ENCODE results near the gene ROCK2. TPM values are rescaled to one million over a fixed set of nuclear protein-coding genes. Genes with fewer than 3 reads are reported as not detected.

Gene ROCK2
- total and polyA plus RNA-seq, 2 of the 8 experiments (the other 6 are each of a cell fraction or from before 2014, with no cell fraction given): 2.7 to 29.0 TPM

- peaks cover 6 to 7% of the 10 kb centered on the region in 2 experiments for H4K20me1 ChIP-seq (replicated peaks in 1 of 2; ENCODE audit: control insufficient read depth in 1 of 2, insufficient read depth in 2 of 2, low read length in 2 of 2)
- H3K79me2 ChIP-seq (ENCODE audit: control insufficient read depth in 1 of 2, insufficient read depth in 2 of 2, low read length in 2 of 2): peaks cover 0 to 89% of the 10 kb centered on the region in 2 experiments; a peak in 2 of 4 replicates
- TF ChIP-seq SP1 (IDR thresholded peaks at IDR 0.05; ENCODE audit: low read depth, low read length): no peak
- no peak for TF ChIP-seq SAP30 (IDR thresholded peaks at IDR 0.05; ENCODE audit: insufficient read depth, insufficient replicate concordance, low read length)
- TF ChIP-seq BRCA1 (IDR thresholded peaks at IDR 0.05; ENCODE audit: low read depth, low read length): no peak
- TF ChIP-seq, protein P1, sequence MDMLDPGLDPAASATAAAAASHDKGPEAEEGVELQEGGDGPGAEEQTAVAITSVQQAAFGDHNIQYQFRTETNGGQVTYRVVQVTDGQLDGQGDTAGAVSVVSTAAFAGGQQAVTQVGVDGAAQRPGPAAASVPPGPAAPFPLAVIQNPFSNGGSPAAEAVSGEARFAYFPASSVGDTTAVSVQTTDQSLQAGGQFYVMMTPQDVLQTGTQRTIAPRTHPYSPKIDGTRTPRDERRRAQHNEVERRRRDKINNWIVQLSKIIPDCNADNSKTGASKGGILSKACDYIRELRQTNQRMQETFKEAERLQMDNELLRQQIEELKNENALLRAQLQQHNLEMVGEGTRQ (IDR thresholded peaks at IDR 0.05; ENCODE audit: low read length): no peak
- TF ChIP-seq PHF8 (conservative IDR thresholded peaks at IDR 0.05; ENCODE audit: low read depth, low read length): no peak
- no peak for TF ChIP-seq SUZ12 (IDR thresholded peaks at IDR 0.05; ENCODE audit: low read length)
- no peak for TF ChIP-seq TEAD4 (IDR thresholded peaks at IDR 0.05; ENCODE audit: low read depth, low read length)
- TF ChIP-seq MAX (IDR thresholded peaks at IDR 0.05): no peak
- no peak for TF ChIP-seq TBP (IDR thresholded peaks at IDR 0.05; ENCODE audit: low read depth, low read length)
- TF ChIP-seq SIX5 (IDR thresholded peaks at IDR 0.05; ENCODE audit: low read depth, low read length): no peak
- TF ChIP-seq, protein P2, sequence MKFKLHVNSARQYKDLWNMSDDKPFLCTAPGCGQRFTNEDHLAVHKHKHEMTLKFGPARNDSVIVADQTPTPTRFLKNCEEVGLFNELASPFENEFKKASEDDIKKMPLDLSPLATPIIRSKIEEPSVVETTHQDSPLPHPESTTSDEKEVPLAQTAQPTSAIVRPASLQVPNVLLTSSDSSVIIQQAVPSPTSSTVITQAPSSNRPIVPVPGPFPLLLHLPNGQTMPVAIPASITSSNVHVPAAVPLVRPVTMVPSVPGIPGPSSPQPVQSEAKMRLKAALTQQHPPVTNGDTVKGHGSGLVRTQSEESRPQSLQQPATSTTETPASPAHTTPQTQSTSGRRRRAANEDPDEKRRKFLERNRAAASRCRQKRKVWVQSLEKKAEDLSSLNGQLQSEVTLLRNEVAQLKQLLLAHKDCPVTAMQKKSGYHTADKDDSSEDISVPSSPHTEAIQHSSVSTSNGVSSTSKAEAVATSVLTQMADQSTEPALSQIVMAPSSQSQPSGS (IDR thresholded peaks at IDR 0.05; ENCODE audit: low read length): no peak
- no peak for TF ChIP-seq RFX5 (IDR thresholded peaks at IDR 0.05; ENCODE audit: borderline replicate concordance, low read depth, low read length)
Observed at GRCh38 chr2:11329776-11330175, 14.7 kb downstream of the ROCK2 start.

More at GRCh38 chr2:11329776-11330175, 14.7 kb downstream of the ROCK2 start:
- no peak overlapping the region for H4K91ac ChIP-seq (replicated peaks; ENCODE audit: insufficient read length, low read length)
- ChIA-PET POLR2A (ENCODE audit: partially characterized antibody) (no interaction called here), CTCF (ENCODE audit: partially characterized antibody) (interaction anchor here (1.4 kb wide), 1 partner anchor 9 kb away, joined by 7 read pairs; no protein-coding TSS in a partner anchor)
- H2BK5ac ChIP-seq (ENCODE audit: low read depth, low read length): no peak overlapping the region
- no peak overlapping the region for H4K5ac ChIP-seq (ENCODE audit: insufficient read length, low read depth, low read length)
- H2BK20ac ChIP-seq (ENCODE audit: low read length): no peak overlapping the region
- no peak overlapping the region for H3K18ac ChIP-seq (ENCODE audit: extremely low read depth, low read length)
- H3K27me3 ChIP-seq (replicated peaks in 1 of 4; ENCODE audit: control insufficient read depth in 3 of 4, extremely low read depth in 1 of 4, insufficient read depth in 3 of 4, low read length in 3 of 4): no peaks in the 10 kb centered on the region
- no peak overlapping the region for H4K8ac ChIP-seq (ENCODE audit: extremely low read depth, insufficient read depth, low read length)
- no peak overlapping the region for H3K9ac ChIP-seq (replicated peaks in 1 of 4; ENCODE audit: extremely low read depth in 1 of 4, low read depth in 3 of 4, low read length in 3 of 4)
- no peak overlapping the region for H3K23ac ChIP-seq (ENCODE audit: insufficient read length)
- H3K23me2 ChIP-seq (ENCODE audit: low read depth, low read length): no peaks in the 10 kb centered on the region
- no peak overlapping the region for H3K56ac ChIP-seq (replicated peaks; ENCODE audit: insufficient read length, low read depth, low read length)
- no peak overlapping the region for H3K4me3 ChIP-seq (ENCODE audit: extremely low read depth in 1 of 4, insufficient read depth in 2 of 4, low read depth in 3 of 4, low read length in 4 of 4)
- no peak overlapping the region for H2BK12ac ChIP-seq (ENCODE audit: low read depth, low read length)
- H2BK120ac ChIP-seq (replicated peaks; ENCODE audit: low read depth, low read length): no peak overlapping the region
- DNase-seq (ENCODE audit: low read depth in 1 of 2, low spot score in 2 of 2) (no peak), FAIRE-seq (no peak)
- H3K9me3 ChIP-seq (ENCODE audit: insufficient read depth in 2 of 2, low read depth in 1 of 2, low read length in 1 of 2): no peaks in the 10 kb centered on the region
- H3K4me2 ChIP-seq (ENCODE audit: insufficient read depth in 1 of 2, low read depth in 2 of 2, low read length in 2 of 2): no peak overlapping the region
- H3K14ac ChIP-seq (ENCODE audit: insufficient read length): no peak overlapping the region
- H3K27ac ChIP-seq (ENCODE audit: low read depth, low read length): no peak overlapping the region
- H3K79me1 ChIP-seq (ENCODE audit: low read depth, low read length): no peaks in the 10 kb centered on the region
- H2AK5ac ChIP-seq (ENCODE audit: low read depth, low read length): no peak overlapping the region
- H3K36me3 ChIP-seq (ENCODE audit: control insufficient read depth in 2 of 4, insufficient read depth in 4 of 4, low read length in 3 of 4): no peaks in the 10 kb centered on the region; a peak in 1 of 8 replicates
- WGBS, 2 experiments (ENCODE audit: extremely low coverage in 1 of 2, insufficient coverage in 1 of 2, insufficient read length in 1 of 2, insufficient replicate concordance in 2 of 2, low coverage in 1 of 2, low lambda C conversion rate in 2 of 2, missing lambda C conversion rate in 1 of 2): 82% methylated on average over 1 of the region's 1 CpG; no CpG with 5 or more reads in 1 of the 2 experiments
- no peaks in the 10 kb centered on the region for H3K4me1 ChIP-seq (replicated peaks in 1 of 4; ENCODE audit: control insufficient read depth in 3 of 4, insufficient read depth in 4 of 4, low read length in 3 of 4)
- H3K4ac ChIP-seq (replicated peaks; ENCODE audit: insufficient read length, low read depth, low read length): no peak overlapping the region
- no peak overlapping the region for H2AFZ ChIP-seq (ENCODE audit: low read length)
- no peak overlapping the region for H2BK15ac ChIP-seq (ENCODE audit: low read length)

Data from H1 (cell line).